HepG2 (cell line): ENCODE data around the gene METTL27. TPM values are rescaled to one million over a fixed set of nuclear protein-coding genes. Genes with fewer than 3 reads are reported as not detected.

Experiments used
- CC2D1A ChIP-seq: sonication (generic); formaldehyde crosslinking; IDR thresholded peaks from 2 replicates; pipeline ENCODE4 v1.8.1; 2023; ENCODE audit warnings: mild to moderate bottlenecking, missing genetic modification reagents
- CENPT ChIP-seq: sonication (generic); formaldehyde crosslinking; IDR thresholded peaks from 2 replicates; pipeline ENCODE4 v1.8.0; 2022; ENCODE audit warnings: low read depth, mild to moderate bottlenecking, moderate library complexity, missing genetic modification reagents
- FIP1L1 ChIP-seq: fragments of 200-400 bp; formaldehyde crosslinking; IDR thresholded peaks from 2 replicates; pipeline ENCODE4 v1.6.1; 2018; ENCODE audit warnings: low read depth, mild to moderate bottlenecking, low read length, moderate library complexity, borderline replicate concordance; ENCODE audit not compliant: insufficient read depth
- HOXA3 ChIP-seq: sonication (generic); formaldehyde crosslinking; IDR thresholded peaks from 2 replicates; pipeline ENCODE4 v1.5.0; 2020; ENCODE audit warnings: missing genetic modification reagents
- LBX2 ChIP-seq: sonication (generic); formaldehyde crosslinking; IDR thresholded peaks from 2 replicates; pipeline ENCODE4 v1.5.0; 2020; ENCODE audit warnings: missing genetic modification reagents, mild to moderate bottlenecking, borderline replicate concordance
- MNT ChIP-seq: fragments of 450-650 bp; IDR thresholded peaks from 2 replicates; pipeline ENCODE4 v1.6.1; 2016
- PLSCR1 ChIP-seq: sonication (generic); formaldehyde crosslinking; IDR thresholded peaks from 2 replicates; pipeline ENCODE4 v1.5.0; 2020; ENCODE audit warnings: missing genetic modification reagents, mild to moderate bottlenecking, borderline replicate concordance
- PTBP1 ChIP-seq: fragments of 200-400 bp; formaldehyde crosslinking; IDR thresholded peaks from 2 replicates; pipeline ENCODE4 v1.6.1; 2018; ENCODE audit warnings: low read length, low read depth; ENCODE audit not compliant: poor library complexity, severe bottlenecking
- YEATS2 ChIP-seq: sonication (generic); formaldehyde crosslinking; IDR thresholded peaks from 2 replicates; pipeline ENCODE4 v1.4.0; 2020; ENCODE audit warnings: missing genetic modification reagents, borderline replicate concordance
- ZNF225 ChIP-seq: sonication (generic); formaldehyde crosslinking; IDR thresholded peaks from 2 replicates; pipeline ENCODE4 v1.4.0; 2020; ENCODE audit warnings: mild to moderate bottlenecking, missing genetic modification reagents
- ZNF318 ChIP-seq: sonication (generic); formaldehyde crosslinking; IDR thresholded peaks from 2 replicates; pipeline ENCODE4 v1.4.0; 2020; ENCODE audit warnings: mild to moderate bottlenecking, missing genetic modification reagents
- ZNF562 ChIP-seq: sonication (generic); formaldehyde crosslinking; IDR thresholded peaks from 2 replicates; pipeline ENCODE4 v1.8.0; 2022; ENCODE audit warnings: missing genetic modification reagents, borderline replicate concordance
- ZNF652 ChIP-seq: IDR thresholded peaks from 2 replicates; pipeline ENCODE4 v1.6.1; 2016; ENCODE audit warnings: low read depth, borderline replicate concordance
- polyA plus RNA-seq, 8 experiments: library from polyadenylated mRNA; depleted of rRNA in 3 of 8; stranded (reverse) in 7 of 8; unstranded in 1 of 8; fragments of >200 nt; fragmentation: Illumina TruSeq in 4 of 8; extraction: Trizol in 4 of 8; gene quantifications; 2 replicates each; pipeline versions ENCODE4 v1.2.1 to v1.2.3, GENCODE V29; 2011 to 2016; ENCODE audit warnings: low read depth in 4 of 8, missing spikeins in 1 of 8, mixed read lengths in 1 of 8; ENCODE audit not compliant: insufficient read depth in 1 of 8
- total RNA-seq, 5 experiments: library from RNA; depleted of rRNA; stranded (reverse); fragments of >200 nt; fragmentation: Illumina TruSeq; extraction: Trizol; gene quantifications; 2 replicates each; pipeline ENCODE4 v1.2.3, GENCODE V29; 2016; ENCODE audit warnings: low read depth in 1 of 5

METTL27 gene
- total and polyA plus RNA-seq, 2 of the 13 experiments (the other 11 are each of a cell fraction or from before 2014, with no cell fraction given), result 2.0 to 3.0 TPM

- TF ChIP-seq ZNF562 (CRISPR knock-in tag) (no peak), ZNF318 (CRISPR knock-in tag) (no peak), MNT (no peak), LBX2 (CRISPR knock-in tag) (no peak), CENPT (CRISPR knock-in tag) (no peak), YEATS2 (CRISPR knock-in tag) (no peak), PLSCR1 (CRISPR knock-in tag) (no peak), PTBP1 (no peak), FIP1L1 (no peak), ZNF652 (CRISPR knock-in tag) (no peak), ZNF225 (CRISPR knock-in tag) (no peak), HOXA3 (CRISPR knock-in tag) (no peak), CC2D1A (no peak)
Measured at GRCh38 chr7:73842067-73842976, at the start of gene METTL27 (continued).
